DMS 273 (cell line): ENCODE measurements around the gene TCEANC.
"Not testable (repeated sequence)": the region's sequence is repeated elsewhere in the genome, so short reads cannot be mapped to it uniquely, and the experiment has no call there.

Source experiments
- DNase-seq: peaks from one replicate; lab custom pipeline; 2025; ENCODE audit not compliant: unreplicated experiment; lab: John Stamatoyannopoulos, UW

The TCEANC gene

GRCh38 chrX:13652850-13653693 lies at the start of gene TCEANC:
Gene TCEANC (plus strand): TSS chrX:13653141. CDS start chrX:13662509, 9,368 bp downstream.
- DNase-seq, result peak; percentile 98

GRCh38 chrX:13605611-13606010 lies 47.3 kb upstream of the TCEANC start:
- DNase-seq, result no peak

GRCh38 chrX:13607331-13607995 lies 45.5 kb upstream of the TCEANC start:
- no peak for DNase-seq

GRCh38 chrX:13607996-13608365 lies 45.0 kb upstream of the TCEANC start:
- DNase-seq, result no peak

GRCh38 chrX:13614154-13614553 lies 38.8 kb upstream of the TCEANC start:
- no peak for DNase-seq

GRCh38 chrX:13620207-13620606 lies 32.7 kb upstream of the TCEANC start:
- no peak for DNase-seq

- DNase-seq, result no peak
These were observed 30.5 kb upstream of the TCEANC start for GRCh38 chrX:13622401-13622964.

GRCh38 chrX:13627306-13627705 lies 25.6 kb upstream of the TCEANC start:
- no peak for DNase-seq

GRCh38 chrX:13637224-13637623 lies 15.7 kb upstream of the TCEANC start:
- DNase-seq, result not testable (repeated sequence)

- DNase-seq, result no peak
These were observed 14.9 kb upstream of the TCEANC start for GRCh38 chrX:13638021-13638420.

- DNase-seq, result no peak
These were observed 14.1 kb upstream of the TCEANC start for GRCh38 chrX:13638826-13639225.

- DNase-seq, result not testable (repeated sequence)
These were observed 11.3 kb upstream of the TCEANC start for GRCh38 chrX:13641684-13642083.

GRCh38 chrX:13645464-13646153 lies 7.3 kb upstream of the TCEANC start:
- no peak for DNase-seq

GRCh38 chrX:13646154-13646549 lies 6.8 kb upstream of the TCEANC start:
- peak; percentile 79 for DNase-seq

- DNase-seq, result peak; percentile 35
These were observed 5.2 kb upstream of the TCEANC start for GRCh38 chrX:13647709-13648212.

- not testable (repeated sequence) for DNase-seq
These were observed 4.6 kb upstream of the TCEANC start for GRCh38 chrX:13648336-13648735.

- no peak for DNase-seq
These were observed 3.1 kb upstream of the TCEANC start for GRCh38 chrX:13649838-13650237.

GRCh38 chrX:13650318-13650717 lies 2.6 kb upstream of the TCEANC start:
- no peak for DNase-seq

GRCh38 chrX:13651150-13651549 lies 1.8 kb upstream of the TCEANC start:
- DNase-seq, result no peak

- DNase-seq, result no peak
These were observed 601 bp upstream of the TCEANC start for GRCh38 chrX:13652287-13652793.

GRCh38 chrX:13654116-13654515 lies 1.2 kb downstream of the TCEANC start:
- DNase-seq, result no peak
